ENCODE results near the gene NDFIP2. TPM values are rescaled to one million over a fixed set of nuclear protein-coding genes. Genes with fewer than 3 reads are reported as not detected.

The NDFIP2 gene
- total RNA-seq, 1 experiment from 2014 or later = 23.1 TPM

GRCh38 chr13:79529817-79530216 lies 48.9 kb downstream of the NDFIP2 start:
- no peaks in the 10 kb centered on the region for H3K9me3 Mint-ChIP-seq
- CTCF ChIA-PET = interaction anchor here (1.0 to 3.2 kb wide), 2 partner anchors 12 to 106 kb away, joined by 5 to 15 read pairs; no protein-coding TSS in a partner anchor
- POLR2A ChIA-PET = no interaction called here

More at GRCh38 chr13:79529817-79530216, 48.9 kb downstream of the NDFIP2 start:
- DNase-seq (ENCODE audit: low spot score) (no peak), ATAC-seq (no peak)
- Mint-ChIP-seq H3K4me3 (no peak overlapping the region), H3K4me1 (peaks cover 21% of the 10 kb centered on the region), H3K27ac (no peak overlapping the region), H3K36me3 (no peaks in the 10 kb centered on the region), H3K27me3 (ENCODE audit: low read depth) (no peaks in the 10 kb centered on the region)
- TF ChIP-seq, protein P1, sequence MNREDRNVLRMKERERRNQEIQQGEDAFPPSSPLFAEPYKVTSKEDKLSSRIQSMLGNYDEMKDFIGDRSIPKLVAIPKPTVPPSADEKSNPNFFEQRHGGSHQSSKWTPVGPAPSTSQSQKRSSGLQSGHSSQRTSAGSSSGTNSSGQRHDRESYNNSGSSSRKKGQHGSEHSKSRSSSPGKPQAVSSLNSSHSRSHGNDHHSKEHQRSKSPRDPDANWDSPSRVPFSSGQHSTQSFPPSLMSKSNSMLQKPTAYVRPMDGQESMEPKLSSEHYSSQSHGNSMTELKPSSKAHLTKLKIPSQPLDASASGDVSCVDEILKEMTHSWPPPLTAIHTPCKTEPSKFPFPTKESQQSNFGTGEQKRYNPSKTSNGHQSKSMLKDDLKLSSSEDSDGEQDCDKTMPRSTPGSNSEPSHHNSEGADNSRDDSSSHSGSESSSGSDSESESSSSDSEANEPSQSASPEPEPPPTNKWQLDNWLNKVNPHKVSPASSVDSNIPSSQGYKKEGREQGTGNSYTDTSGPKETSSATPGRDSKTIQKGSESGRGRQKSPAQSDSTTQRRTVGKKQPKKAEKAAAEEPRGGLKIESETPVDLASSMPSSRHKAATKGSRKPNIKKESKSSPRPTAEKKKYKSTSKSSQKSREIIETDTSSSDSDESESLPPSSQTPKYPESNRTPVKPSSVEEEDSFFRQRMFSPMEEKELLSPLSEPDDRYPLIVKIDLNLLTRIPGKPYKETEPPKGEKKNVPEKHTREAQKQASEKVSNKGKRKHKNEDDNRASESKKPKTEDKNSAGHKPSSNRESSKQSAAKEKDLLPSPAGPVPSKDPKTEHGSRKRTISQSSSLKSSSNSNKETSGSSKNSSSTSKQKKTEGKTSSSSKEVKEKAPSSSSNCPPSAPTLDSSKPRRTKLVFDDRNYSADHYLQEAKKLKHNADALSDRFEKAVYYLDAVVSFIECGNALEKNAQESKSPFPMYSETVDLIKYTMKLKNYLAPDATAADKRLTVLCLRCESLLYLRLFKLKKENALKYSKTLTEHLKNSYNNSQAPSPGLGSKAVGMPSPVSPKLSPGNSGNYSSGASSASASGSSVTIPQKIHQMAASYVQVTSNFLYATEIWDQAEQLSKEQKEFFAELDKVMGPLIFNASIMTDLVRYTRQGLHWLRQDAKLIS (CRISPR knock-in tag; IDR thresholded peaks at IDR 0.05; ENCODE audit: borderline replicate concordance) = no peak
- TF ChIP-seq ZNF671 (CRISPR knock-in tag; IDR thresholded peaks at IDR 0.05) (no peak), ZNF416 (CRISPR knock-in tag; IDR thresholded peaks at IDR 0.05) (no peak), RELA (CRISPR knock-in tag; IDR thresholded peaks at IDR 0.05; ENCODE audit: borderline replicate concordance) (no peak), ARID4B (CRISPR knock-in tag; IDR thresholded peaks at IDR 0.05; ENCODE audit: borderline replicate concordance) (no peak), SOX15 (CRISPR knock-in tag; IDR thresholded peaks at IDR 0.05) (no peak)
- TF ChIP-seq, protein P2, sequence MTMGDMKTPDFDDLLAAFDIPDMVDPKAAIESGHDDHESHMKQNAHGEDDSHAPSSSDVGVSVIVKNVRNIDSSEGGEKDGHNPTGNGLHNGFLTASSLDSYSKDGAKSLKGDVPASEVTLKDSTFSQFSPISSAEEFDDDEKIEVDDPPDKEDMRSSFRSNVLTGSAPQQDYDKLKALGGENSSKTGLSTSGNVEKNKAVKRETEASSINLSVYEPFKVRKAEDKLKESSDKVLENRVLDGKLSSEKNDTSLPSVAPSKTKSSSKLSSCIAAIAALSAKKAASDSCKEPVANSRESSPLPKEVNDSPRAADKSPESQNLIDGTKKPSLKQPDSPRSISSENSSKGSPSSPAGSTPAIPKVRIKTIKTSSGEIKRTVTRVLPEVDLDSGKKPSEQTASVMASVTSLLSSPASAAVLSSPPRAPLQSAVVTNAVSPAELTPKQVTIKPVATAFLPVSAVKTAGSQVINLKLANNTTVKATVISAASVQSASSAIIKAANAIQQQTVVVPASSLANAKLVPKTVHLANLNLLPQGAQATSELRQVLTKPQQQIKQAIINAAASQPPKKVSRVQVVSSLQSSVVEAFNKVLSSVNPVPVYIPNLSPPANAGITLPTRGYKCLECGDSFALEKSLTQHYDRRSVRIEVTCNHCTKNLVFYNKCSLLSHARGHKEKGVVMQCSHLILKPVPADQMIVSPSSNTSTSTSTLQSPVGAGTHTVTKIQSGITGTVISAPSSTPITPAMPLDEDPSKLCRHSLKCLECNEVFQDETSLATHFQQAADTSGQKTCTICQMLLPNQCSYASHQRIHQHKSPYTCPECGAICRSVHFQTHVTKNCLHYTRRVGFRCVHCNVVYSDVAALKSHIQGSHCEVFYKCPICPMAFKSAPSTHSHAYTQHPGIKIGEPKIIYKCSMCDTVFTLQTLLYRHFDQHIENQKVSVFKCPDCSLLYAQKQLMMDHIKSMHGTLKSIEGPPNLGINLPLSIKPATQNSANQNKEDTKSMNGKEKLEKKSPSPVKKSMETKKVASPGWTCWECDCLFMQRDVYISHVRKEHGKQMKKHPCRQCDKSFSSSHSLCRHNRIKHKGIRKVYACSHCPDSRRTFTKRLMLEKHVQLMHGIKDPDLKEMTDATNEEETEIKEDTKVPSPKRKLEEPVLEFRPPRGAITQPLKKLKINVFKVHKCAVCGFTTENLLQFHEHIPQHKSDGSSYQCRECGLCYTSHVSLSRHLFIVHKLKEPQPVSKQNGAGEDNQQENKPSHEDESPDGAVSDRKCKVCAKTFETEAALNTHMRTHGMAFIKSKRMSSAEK (CRISPR knock-in tag; IDR thresholded peaks at IDR 0.05; ENCODE audit: borderline replicate concordance) = no peak

All from WTC11 (cell line).